Measurements from ENCODE around the gene OSM. TPM values are rescaled to one million over a fixed set of nuclear protein-coding genes. Genes with fewer than 3 reads are reported as not detected.
"Not testable (repeated sequence)": the region's sequence is repeated elsewhere in the genome, so short reads cannot be mapped to it uniquely, and the experiment has no call there.

Gene OSM
- total and polyA plus RNA-seq, 2 donors (not counting 3 experiments of a cell fraction or from before 2014, with no cell fraction given): not detected

DNA sequence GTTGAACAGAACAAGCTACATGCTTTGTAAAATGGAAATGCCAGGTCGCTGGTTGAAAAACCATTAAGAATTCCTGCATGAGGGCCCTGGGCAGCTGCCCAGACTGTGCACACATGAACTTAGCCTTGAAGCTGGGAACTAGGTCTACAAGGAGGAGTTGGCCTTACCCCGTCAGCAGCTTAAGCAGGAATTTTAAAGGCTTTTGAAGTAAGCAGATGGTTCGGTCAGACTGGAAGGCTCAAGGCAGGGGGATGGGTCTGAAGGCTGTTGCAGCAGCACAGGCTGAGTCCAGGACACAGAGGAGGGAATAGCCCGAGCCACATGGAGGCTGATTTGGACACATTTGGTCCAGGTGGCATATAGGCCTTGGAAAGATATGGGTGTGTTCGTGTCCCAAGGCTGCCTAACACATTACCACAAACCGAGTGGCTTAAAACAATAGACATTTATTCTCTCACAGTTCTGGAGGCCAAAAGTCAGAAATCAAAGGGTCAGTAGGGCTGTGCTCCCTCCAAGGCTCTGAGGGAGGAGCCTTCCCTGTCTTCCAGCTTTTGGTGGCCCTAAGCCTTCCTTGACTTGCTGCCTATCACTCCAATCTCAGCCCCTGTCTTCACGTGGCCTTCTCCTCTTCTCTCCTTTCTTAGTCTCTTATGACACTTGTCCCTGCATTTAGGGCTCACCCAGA, 31.7 kb downstream of the OSM start:
- H2AFZ ChIP-seq (ENCODE audit: low read depth, low read length): no peak overlapping the region
- no peak overlapping the region for H3K4me3 ChIP-seq (replicated peaks in 1 of 3; ENCODE audit: insufficient read depth in 1 of 3, low read depth in 1 of 3, low read length in 3 of 3)
- no peak overlapping the region for H3K9ac ChIP-seq (replicated peaks; ENCODE audit: extremely low read depth, insufficient read depth, low read length)
- no peak overlapping the region for H3K4me2 ChIP-seq (ENCODE audit: insufficient read depth, low read length)
- no peak for DNase-seq (ENCODE audit: low read depth, low spot score)
- no peaks in the 10 kb centered on the region for H4K20me1 ChIP-seq (replicated peaks; ENCODE audit: control insufficient read depth, extremely low read depth, insufficient read depth, low read length)
- H3K4me1 ChIP-seq (ENCODE audit: control insufficient read depth, extremely low read depth, insufficient read depth, low read length): no peaks in the 10 kb centered on the region
- TF ChIP-seq POLR2AphosphoS5 (IDR thresholded peaks at IDR 0.05; ENCODE audit: insufficient read depth, low read depth, low read length) (no peak), GATA2 (IDR thresholded peaks at IDR 0.05; ENCODE audit: insufficient read depth, insufficient read length, low read depth, low read length) (no peak), POLR2A (IDR thresholded peaks at IDR 0.05; ENCODE audit: low read depth, low read length) (no peak), FOS (IDR thresholded peaks at IDR 0.05; ENCODE audit: borderline replicate concordance, insufficient read depth, low read length) (no peak), MYC (IDR thresholded peaks at IDR 0.05; ENCODE audit: low read depth, low read length) (no peak), JUN (IDR thresholded peaks at IDR 0.05; ENCODE audit: borderline replicate concordance, insufficient read depth, insufficient read length, low read depth) (no peak), EZH2 (IDR thresholded peaks at IDR 0.05; ENCODE audit: borderline replicate concordance, low read depth, low read length, severe bottlenecking) (no peak)
- TF ChIP-seq, protein P1, sequence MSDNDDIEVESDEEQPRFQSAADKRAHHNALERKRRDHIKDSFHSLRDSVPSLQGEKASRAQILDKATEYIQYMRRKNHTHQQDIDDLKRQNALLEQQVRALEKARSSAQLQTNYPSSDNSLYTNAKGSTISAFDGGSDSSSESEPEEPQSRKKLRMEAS (IDR thresholded peaks at IDR 0.05; ENCODE audit: insufficient read depth, insufficient read length): no peak
- TF ChIP-seq, protein P2, sequence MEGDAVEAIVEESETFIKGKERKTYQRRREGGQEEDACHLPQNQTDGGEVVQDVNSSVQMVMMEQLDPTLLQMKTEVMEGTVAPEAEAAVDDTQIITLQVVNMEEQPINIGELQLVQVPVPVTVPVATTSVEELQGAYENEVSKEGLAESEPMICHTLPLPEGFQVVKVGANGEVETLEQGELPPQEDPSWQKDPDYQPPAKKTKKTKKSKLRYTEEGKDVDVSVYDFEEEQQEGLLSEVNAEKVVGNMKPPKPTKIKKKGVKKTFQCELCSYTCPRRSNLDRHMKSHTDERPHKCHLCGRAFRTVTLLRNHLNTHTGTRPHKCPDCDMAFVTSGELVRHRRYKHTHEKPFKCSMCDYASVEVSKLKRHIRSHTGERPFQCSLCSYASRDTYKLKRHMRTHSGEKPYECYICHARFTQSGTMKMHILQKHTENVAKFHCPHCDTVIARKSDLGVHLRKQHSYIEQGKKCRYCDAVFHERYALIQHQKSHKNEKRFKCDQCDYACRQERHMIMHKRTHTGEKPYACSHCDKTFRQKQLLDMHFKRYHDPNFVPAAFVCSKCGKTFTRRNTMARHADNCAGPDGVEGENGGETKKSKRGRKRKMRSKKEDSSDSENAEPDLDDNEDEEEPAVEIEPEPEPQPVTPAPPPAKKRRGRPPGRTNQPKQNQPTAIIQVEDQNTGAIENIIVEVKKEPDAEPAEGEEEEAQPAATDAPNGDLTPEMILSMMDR (IDR thresholded peaks at IDR 0.05; ENCODE audit: extremely low read depth in 1 of 2, insufficient read depth in 1 of 2, low read depth in 1 of 2, low read length in 2 of 2): no peak
- H3K27ac ChIP-seq (ENCODE audit: insufficient read depth, low read depth, low read length): no peak overlapping the region
- dilution Hi-C loops (cut with MboI; ENCODE audit: extremely low pct_ligation_motif_present, low sequenced_read_pairs) (no loop called here), intact Hi-C loops (cut with micrococcal nuclease) (no loop called here)
- ChIA-PET CTCF (no interaction called here), POLR2A (no interaction called here)
- FAIRE-seq: no peak
- H3K9me1 ChIP-seq (replicated peaks; ENCODE audit: control insufficient read depth, extremely low read depth, insufficient read depth, low read length): no peaks in the 10 kb centered on the region
- H3K36me3 ChIP-seq (ENCODE audit: control insufficient read depth in 2 of 2, extremely low read depth in 1 of 2, insufficient read depth in 2 of 2, low read length in 2 of 2): no peaks in the 10 kb centered on the region
- peaks cover 19% of the 10 kb centered on the region in 2 experiments for H3K27me3 ChIP-seq (ENCODE audit: control insufficient read depth in 2 of 2, insufficient read depth in 2 of 2, low read length in 2 of 2)
- H3K79me2 ChIP-seq (ENCODE audit: control insufficient read depth, insufficient read depth, low read length): no peaks in the 10 kb centered on the region
- H3K9me3 ChIP-seq (replicated peaks; ENCODE audit: control insufficient read depth, insufficient read depth, low read length): no peaks in the 10 kb centered on the region
- no TSS peak for BruUV-seq (replicated peaks)

DNA sequence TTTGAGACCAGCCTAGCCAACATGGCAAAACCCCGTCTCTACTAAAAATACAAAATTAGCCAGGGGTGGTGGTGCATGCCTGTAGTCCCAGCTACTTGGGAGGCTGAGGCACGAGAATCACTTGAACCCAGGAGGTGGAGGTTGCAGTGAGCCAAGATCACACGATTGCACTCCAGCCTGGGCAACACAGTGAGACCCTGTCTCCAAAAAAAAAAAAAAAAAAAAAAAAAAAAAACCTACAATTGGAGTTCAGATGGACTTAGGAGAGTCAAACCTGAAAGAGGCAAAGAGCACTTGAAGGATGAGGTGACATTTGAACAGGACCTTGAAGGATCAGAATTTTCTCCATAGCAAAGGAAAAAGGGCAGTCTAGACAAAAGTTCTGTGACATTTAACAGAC, 32.3 kb downstream of the OSM start:
- FAIRE-seq: not testable (repeated sequence)

More for the DNA sequence above, 32.3 kb downstream of the OSM start:
- peaks cover 19 to 20% of the 10 kb centered on the region in 2 experiments for H3K27me3 ChIP-seq (ENCODE audit: control insufficient read depth in 2 of 2, insufficient read depth in 2 of 2, low read length in 2 of 2)
- CTCF ChIA-PET; H3K36me3 ChIP-seq (ENCODE audit: control insufficient read depth in 2 of 2, extremely low read depth in 1 of 2, insufficient read depth in 2 of 2, low read length in 2 of 2); H2AFZ ChIP-seq (ENCODE audit: low read depth, low read length); H3K9me1 ChIP-seq (replicated peaks; ENCODE audit: control insufficient read depth, extremely low read depth, insufficient read depth, low read length); H3K4me2 ChIP-seq (ENCODE audit: insufficient read depth, low read length); H4K20me1 ChIP-seq (replicated peaks; ENCODE audit: control insufficient read depth, extremely low read depth, insufficient read depth, low read length); intact Hi-C loops (cut with micrococcal nuclease); dilution Hi-C loops (cut with MboI; ENCODE audit: extremely low pct_ligation_motif_present, low sequenced_read_pairs); H3K27ac ChIP-seq (ENCODE audit: insufficient read depth, low read depth, low read length); H3K79me2 ChIP-seq (ENCODE audit: control insufficient read depth, insufficient read depth, low read length); H3K9ac ChIP-seq (replicated peaks; ENCODE audit: extremely low read depth, insufficient read depth, low read length); BruUV-seq (replicated peaks); DNase-seq (ENCODE audit: low read depth, low spot score); H3K4me3 ChIP-seq (replicated peaks in 1 of 3; ENCODE audit: insufficient read depth in 1 of 3, low read depth in 1 of 3, low read length in 3 of 3); POLR2A ChIA-PET; H3K9me3 ChIP-seq (replicated peaks; ENCODE audit: control insufficient read depth, insufficient read depth, low read length); H3K4me1 ChIP-seq (ENCODE audit: control insufficient read depth, extremely low read depth, insufficient read depth, low read length): not testable (repeated sequence)

Measured in endothelial cell of umbilical vein (primary cell).